Activated CD8-positive, alpha-beta memory T cell treated with anti-CD3 and anti-CD28 coated beads, Interleukin-2, amount 10 ng/mL, durations not matched to agents 7 days and 5 days (primary cell): ENCODE results near the gene CCDC18. TPM values are rescaled to one million over a fixed set of nuclear protein-coding genes. Genes with fewer than 3 reads are reported as not detected.

Experiments used
- ATAC-seq: fragments of 150-1000 bp; cut with Tn5 transposase; one replicate; pipeline ENCODE4 v1.10.0; 2021; ENCODE audit warnings: moderate library complexity
- CTCF ChIA-PET: fragments of 350-600 bp; sonication (Branson Sonifier 250); formaldehyde crosslinking; loops from one replicate; lab custom pipeline; 2021; ENCODE audit warnings: antibody characterized with exemption; lab: Charles Lee
- DNase-seq: peaks from one replicate; pipeline ENCODE4 v3.0.0-alpha.2; 2020
- H3K27ac Mint-ChIP-seq: one replicate; pipeline ENCODE4 v1.8.0; 2021; ENCODE audit warnings: mild to moderate bottlenecking, mixed read lengths
- H3K27me3 Mint-ChIP-seq: one replicate; pipeline ENCODE4 v1.8.0; 2021; ENCODE audit warnings: mixed read lengths
- H3K36me3 Mint-ChIP-seq: one replicate; pipeline ENCODE4 v1.8.0; 2021; ENCODE audit warnings: mild to moderate bottlenecking, mixed read lengths
- H3K4me1 Mint-ChIP-seq: one replicate; pipeline ENCODE4 v1.8.0; 2021; ENCODE audit warnings: mixed read lengths
- H3K4me3 Mint-ChIP-seq: one replicate; pipeline ENCODE4 v1.8.0; 2021; ENCODE audit warnings: mild to moderate bottlenecking, moderate library complexity, mixed read lengths
- H3K9me3 Mint-ChIP-seq: one replicate; pipeline ENCODE4 v1.8.0; 2022; ENCODE audit warnings: low read depth, mixed read lengths
- total RNA-seq, 2 experiments: library from RNA; stranded (reverse); gene quantifications; one replicate each; pipeline ENCODE4 v1.2.3, GENCODE V29; 2021

The CCDC18 gene, protein sequence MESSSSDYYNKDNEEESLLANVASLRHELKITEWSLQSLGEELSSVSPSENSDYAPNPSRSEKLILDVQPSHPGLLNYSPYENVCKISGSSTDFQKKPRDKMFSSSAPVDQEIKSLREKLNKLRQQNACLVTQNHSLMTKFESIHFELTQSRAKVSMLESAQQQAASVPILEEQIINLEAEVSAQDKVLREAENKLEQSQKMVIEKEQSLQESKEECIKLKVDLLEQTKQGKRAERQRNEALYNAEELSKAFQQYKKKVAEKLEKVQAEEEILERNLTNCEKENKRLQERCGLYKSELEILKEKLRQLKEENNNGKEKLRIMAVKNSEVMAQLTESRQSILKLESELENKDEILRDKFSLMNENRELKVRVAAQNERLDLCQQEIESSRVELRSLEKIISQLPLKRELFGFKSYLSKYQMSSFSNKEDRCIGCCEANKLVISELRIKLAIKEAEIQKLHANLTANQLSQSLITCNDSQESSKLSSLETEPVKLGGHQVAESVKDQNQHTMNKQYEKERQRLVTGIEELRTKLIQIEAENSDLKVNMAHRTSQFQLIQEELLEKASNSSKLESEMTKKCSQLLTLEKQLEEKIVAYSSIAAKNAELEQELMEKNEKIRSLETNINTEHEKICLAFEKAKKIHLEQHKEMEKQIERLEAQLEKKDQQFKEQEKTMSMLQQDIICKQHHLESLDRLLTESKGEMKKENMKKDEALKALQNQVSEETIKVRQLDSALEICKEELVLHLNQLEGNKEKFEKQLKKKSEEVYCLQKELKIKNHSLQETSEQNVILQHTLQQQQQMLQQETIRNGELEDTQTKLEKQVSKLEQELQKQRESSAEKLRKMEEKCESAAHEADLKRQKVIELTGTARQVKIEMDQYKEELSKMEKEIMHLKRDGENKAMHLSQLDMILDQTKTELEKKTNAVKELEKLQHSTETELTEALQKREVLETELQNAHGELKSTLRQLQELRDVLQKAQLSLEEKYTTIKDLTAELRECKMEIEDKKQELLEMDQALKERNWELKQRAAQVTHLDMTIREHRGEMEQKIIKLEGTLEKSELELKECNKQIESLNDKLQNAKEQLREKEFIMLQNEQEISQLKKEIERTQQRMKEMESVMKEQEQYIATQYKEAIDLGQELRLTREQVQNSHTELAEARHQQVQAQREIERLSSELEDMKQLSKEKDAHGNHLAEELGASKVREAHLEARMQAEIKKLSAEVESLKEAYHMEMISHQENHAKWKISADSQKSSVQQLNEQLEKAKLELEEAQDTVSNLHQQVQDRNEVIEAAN (N-terminal part only)
- total RNA-seq: 10 to 100 TPM; 30.5 to 37.7 TPM

DNA sequence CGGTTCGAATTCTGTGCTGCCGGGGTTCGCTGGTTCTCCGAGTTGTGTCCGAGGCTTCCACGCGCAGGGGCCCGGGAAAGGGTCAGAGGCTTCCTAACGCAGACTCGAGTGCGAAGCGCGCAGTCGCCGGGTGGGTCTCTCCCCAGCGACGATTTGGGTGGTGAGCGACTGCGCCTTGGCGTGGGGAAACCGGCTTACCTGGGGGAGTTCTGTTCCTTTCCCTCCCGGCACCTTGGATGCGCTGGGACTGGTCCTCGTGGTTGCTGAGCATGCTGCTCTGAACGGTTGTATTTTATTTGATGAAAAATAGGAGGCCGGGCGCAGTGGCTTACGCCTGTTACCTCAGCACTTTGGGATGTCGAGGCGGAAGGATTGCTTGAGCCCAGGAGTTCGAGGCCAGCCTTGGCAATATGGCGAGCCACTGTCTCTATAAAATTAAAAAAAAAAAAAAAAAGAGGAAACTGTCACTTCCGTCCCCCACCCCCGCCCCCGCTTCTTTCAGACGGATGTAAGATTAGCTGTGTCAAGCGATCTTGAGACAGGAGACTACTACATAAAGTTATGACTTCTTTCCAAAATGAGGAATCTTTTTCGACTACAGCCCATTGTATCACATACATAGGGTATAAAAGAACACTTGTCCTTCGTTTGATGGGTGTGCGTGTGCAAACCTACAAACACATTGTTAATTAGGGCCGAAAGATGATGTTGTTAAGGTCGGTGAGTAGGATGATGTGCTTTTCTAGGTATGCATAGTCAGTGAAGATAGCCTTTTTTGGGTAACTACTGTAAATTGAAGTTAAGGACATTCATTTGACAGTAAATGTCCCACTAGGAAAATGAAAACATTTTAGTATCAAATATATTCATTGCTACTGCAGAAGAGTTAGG is at the start of gene CCDC18:
Gene CCDC18, plus strand, starts transcription at position 2 of the 891 bp plus-strand sequence. CDS start 2,638 bp downstream, outside the sequence.
- peak within 1 kb of the TSS; percentile 93 for H3K4me3 Mint-ChIP-seq
- peaks cover 53% of the 10 kb centered on the region for H3K4me1 Mint-ChIP-seq
- no peaks in the 10 kb centered on the region for H3K27me3 Mint-ChIP-seq
- DNase-seq: peak; percentile 80
- peak within 1 kb of the TSS; percentile 98 for H3K27ac Mint-ChIP-seq
- H3K9me3 Mint-ChIP-seq: no peaks in the 10 kb centered on the region
- CTCF ChIA-PET: interaction anchor here (2.7 kb wide), 1 partner anchor 102 kb away, joined by 11 read pairs; the partner anchor contains the start of gene MTF2
- peaks cover 41% of the 10 kb centered on the region for H3K36me3 Mint-ChIP-seq
- ATAC-seq: peak; percentile 25

DNA sequence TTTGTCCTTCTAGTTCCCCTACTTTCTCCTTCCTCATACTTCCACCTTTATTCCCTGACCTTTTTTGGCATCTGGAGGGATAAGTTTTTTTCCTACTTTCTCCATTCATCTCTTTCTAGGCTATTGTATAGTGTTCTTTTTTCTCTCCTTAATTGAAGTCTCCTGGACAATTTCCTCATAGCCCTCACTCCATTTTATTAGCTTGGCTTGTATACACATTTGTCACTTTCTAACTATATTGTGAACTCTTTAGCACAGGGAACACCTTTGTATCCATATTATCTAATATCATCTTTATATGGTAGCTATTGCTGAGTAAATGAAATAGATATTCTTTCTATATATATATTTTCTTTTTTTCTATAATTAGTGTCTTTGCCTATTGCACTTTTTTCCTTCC is 47.9 kb upstream of the CCDC18 start:
- CTCF ChIA-PET: no interaction called here
- Mint-ChIP-seq H3K9me3 (no peaks in the 10 kb centered on the region), H3K4me3 (no peak overlapping the region), H3K36me3 (peaks cover 26% of the 10 kb centered on the region), H3K27ac (no peak overlapping the region), H3K27me3 (no peaks in the 10 kb centered on the region), H3K4me1 (no peaks in the 10 kb centered on the region)
- DNase-seq (no peak), ATAC-seq (no peak)

DNA sequence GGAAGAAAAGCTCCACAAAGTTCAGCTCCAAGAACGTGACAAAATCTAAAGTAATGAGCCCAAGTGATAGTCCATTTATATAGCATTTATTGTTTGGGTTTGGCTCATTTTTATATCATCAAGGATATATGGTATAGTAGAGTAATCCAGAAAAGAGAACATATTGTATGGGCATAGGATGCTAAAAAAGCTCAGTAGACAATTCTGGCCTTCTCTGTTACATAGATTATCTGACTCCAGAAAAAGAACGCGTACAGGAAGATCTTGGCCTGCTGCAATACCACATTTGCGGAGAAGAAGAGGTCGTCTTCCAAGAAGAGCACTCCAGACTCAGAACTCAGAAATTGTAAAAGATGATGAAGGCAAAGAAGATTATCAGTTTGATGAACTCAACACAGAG is 44.1 kb upstream of the CCDC18 start:
- DNase-seq: no peak
- no peak overlapping the region for H3K4me3 Mint-ChIP-seq
- no peak overlapping the region for H3K27ac Mint-ChIP-seq
- H3K36me3 Mint-ChIP-seq: peaks cover 30% of the 10 kb centered on the region
- H3K9me3 Mint-ChIP-seq: no peaks in the 10 kb centered on the region
- H3K27me3 Mint-ChIP-seq: no peaks in the 10 kb centered on the region
- no peaks in the 10 kb centered on the region for H3K4me1 Mint-ChIP-seq
- CTCF ChIA-PET: interaction anchor here (0.6 to 1.2 kb wide), 2 partner anchors 74 to 761 kb away, joined by 3 to 4 read pairs; no protein-coding TSS in a partner anchor
- no peak for ATAC-seq

DNA sequence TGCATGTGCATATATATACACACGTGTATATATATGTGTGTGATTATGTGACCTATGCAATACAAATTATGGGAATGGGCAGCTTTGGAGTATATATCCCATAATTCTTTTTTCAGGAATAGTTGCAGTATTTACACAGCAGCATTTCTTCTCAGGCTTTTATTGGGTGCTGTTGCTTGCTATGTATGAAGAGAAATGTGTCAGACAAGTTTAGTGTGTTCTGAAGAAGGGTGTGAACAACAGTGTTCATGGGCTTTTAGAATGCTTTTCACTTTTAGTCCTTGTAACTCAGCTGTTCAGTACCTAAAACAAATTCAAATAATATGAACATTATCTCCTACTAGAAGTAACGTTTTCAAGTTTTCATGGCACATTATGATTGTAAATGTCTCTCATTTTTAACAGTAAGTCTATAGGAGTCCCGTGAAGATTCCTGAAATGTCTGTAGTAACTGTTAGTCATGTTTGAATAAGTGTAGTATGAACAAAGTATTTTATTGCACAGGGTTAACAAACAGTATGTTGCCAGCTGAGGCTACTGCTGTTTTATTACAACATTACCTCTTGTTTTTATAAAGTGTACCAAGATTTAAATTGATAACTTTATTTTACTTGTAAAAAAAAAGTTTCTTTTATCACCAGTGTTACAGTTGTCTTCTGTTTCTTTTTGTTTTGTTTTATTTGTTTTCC is 42.8 kb upstream of the CCDC18 start:
- Mint-ChIP-seq H3K27me3 (no peaks in the 10 kb centered on the region), H3K9me3 (no peaks in the 10 kb centered on the region), H3K36me3 (peaks cover 34% of the 10 kb centered on the region), H3K4me1 (no peaks in the 10 kb centered on the region), H3K27ac (no peak overlapping the region), H3K4me3 (no peak overlapping the region)
- no peak for ATAC-seq
- CTCF ChIA-PET: no interaction called here
- no peak for DNase-seq

DNA sequence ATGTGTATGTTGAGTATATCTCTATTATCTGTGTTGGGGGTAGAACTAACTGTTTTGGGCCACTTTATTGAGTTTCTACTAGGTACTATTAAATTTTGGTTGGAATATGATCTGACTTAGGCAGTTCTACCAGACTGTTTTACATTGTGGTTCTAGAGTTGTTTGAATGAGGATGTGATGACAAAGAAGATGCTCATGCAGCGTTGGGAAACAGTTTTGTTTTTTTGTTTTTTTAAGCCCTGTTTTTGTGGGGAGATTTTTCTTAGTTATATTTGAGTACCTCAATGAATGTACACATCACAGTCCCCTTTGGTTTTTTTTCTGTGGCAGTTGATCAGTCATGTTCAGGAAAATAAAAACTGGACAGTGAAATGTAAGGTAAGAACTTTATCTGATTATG is 40.4 kb upstream of the CCDC18 start:
- Mint-ChIP-seq H3K27ac (no peak overlapping the region), H3K9me3 (no peaks in the 10 kb centered on the region), H3K27me3 (no peaks in the 10 kb centered on the region), H3K4me3 (no peak overlapping the region), H3K4me1 (peaks cover 3% of the 10 kb centered on the region), H3K36me3 (peaks cover 30% of the 10 kb centered on the region)
- CTCF ChIA-PET: no interaction called here
- DNase-seq (no peak), ATAC-seq (no peak)

DNA sequence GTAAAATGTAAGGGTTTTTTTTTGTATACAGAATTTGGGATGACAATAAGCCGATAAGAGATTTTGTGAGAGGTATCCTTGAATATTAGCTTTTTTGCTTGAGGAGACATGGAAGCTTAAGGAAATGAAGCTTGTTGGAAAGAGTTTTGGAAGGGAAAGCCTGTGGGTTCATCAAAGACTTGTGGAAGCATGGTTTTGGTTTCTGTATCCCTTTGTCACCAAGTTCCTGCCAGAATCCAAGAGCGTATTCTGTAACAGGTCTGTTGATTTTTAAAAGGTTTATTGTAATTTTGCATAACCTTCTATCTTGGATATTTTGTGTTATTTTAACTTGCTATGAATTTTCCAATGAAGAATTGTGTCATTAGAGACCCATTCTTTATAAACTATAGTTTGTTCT is 38.4 kb upstream of the CCDC18 start:
- Mint-ChIP-seq H3K4me1 (peaks cover 3% of the 10 kb centered on the region), H3K27me3 (no peaks in the 10 kb centered on the region), H3K4me3 (no peak overlapping the region), H3K36me3 (peaks cover 21% of the 10 kb centered on the region), H3K9me3 (no peaks in the 10 kb centered on the region), H3K27ac (no peak overlapping the region)
- DNase-seq (no peak), ATAC-seq (no peak)
- CTCF ChIA-PET: no interaction called here

DNA sequence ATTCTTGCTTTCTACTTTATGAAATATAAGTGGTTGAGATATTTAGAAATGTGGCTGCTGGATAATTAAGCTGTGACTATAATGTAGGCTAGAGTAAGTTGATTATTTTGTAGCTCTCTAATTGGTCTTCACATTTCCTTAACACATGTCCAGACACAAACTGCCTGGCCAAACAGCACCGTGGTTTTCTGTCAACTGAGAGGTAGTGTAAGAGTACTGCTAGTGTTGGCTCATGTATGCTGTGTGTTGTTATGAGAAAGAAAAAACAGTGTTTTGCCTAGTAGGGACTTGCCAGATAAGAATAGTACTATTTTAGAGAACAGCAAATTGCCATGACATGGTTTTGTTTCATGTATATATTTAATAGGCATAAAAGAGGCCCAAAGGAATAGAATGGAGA is 37.4 kb upstream of the CCDC18 start:
- DNase-seq (no peak), ATAC-seq (no peak)
- H3K4me1 Mint-ChIP-seq: peaks cover 3% of the 10 kb centered on the region
- H3K27ac Mint-ChIP-seq: no peak overlapping the region
- no peak overlapping the region for H3K4me3 Mint-ChIP-seq
- CTCF ChIA-PET: no interaction called here
- no peaks in the 10 kb centered on the region for H3K27me3 Mint-ChIP-seq
- no peaks in the 10 kb centered on the region for H3K9me3 Mint-ChIP-seq
- H3K36me3 Mint-ChIP-seq: peaks cover 21% of the 10 kb centered on the region

DNA sequence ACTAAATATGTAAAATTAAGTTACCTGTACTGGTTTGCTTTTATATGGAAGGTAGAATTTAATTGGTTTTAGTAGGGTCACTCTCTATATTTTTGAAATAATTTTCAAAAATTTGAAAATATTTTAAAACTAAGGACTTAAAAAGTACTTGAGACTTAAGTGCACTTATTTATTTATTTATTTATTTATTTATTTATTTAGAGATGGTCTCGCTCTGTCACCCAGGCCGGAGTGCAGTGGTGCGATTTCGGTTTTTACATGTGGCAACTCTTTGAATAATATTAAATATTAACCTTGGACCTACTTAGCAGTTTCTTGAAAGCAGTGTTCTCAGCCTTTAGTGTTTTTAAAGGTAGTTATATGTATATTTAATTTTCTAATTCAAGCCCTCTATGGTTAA is 36.8 kb upstream of the CCDC18 start:
- DNase-seq: no peak
- Mint-ChIP-seq H3K36me3 (peaks cover 22% of the 10 kb centered on the region), H3K4me3 (no peak overlapping the region), H3K9me3 (no peaks in the 10 kb centered on the region), H3K27ac (no peak overlapping the region), H3K4me1 (peaks cover 3% of the 10 kb centered on the region), H3K27me3 (no peaks in the 10 kb centered on the region)
- no peak for ATAC-seq
- CTCF ChIA-PET: interaction anchor here (0.8 kb wide), 1 partner anchor 161 kb away, joined by 3 read pairs; no protein-coding TSS in a partner anchor

DNA sequence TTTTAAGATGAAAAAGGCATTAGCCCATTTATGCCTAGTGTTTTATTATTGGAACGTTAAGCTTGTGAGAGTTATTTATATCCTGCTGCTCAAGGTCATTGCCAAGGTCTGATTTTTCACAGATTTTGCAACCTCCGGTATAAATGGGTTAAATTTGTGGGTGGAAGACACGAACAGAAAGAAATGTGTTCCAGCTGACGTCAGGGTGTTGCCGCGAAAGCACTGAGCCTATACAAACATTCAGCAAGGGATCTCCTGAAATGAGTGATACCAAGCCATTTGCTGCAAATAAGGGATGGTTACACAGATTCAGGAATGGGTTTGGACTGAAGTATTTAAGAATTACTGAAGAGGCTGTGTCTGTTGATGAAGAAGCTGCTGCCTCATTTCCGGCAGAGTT is 32.5 kb upstream of the CCDC18 start:
- Mint-ChIP-seq H3K27ac (no peak overlapping the region), H3K4me3 (no peak overlapping the region), H3K27me3 (no peaks in the 10 kb centered on the region), H3K9me3 (no peaks in the 10 kb centered on the region), H3K4me1 (peaks cover 10% of the 10 kb centered on the region), H3K36me3 (peaks cover 41% of the 10 kb centered on the region)
- DNase-seq: no peak
- CTCF ChIA-PET: no interaction called here
- no peak for ATAC-seq

DNA sequence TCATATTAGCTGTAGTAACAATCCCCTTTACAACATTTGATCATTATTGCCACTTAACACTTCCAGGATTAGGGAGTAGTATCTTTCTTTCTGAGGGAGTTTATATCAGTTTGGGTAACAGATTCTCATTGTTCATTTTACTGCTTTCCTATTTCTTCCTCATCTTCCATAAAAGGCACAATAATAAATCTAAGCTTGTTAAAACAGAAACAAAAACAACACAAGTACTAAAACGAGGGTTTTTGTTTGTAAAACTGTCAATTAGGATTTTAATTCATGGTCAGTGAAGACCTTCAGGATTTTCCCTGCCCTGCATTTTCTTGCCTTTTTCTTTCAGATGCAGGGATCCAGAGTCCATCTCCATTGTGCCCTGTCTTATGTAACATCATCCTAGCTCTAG is 29.8 kb upstream of the CCDC18 start:
- Mint-ChIP-seq H3K36me3 (peaks cover 42% of the 10 kb centered on the region), H3K4me1 (peaks cover 19% of the 10 kb centered on the region), H3K27me3 (no peaks in the 10 kb centered on the region), H3K4me3 (no peak overlapping the region), H3K27ac (no peak overlapping the region), H3K9me3 (no peaks in the 10 kb centered on the region)
- DNase-seq (no peak), ATAC-seq (no peak)
- CTCF ChIA-PET: interaction anchor here (2.0 kb wide), 1 partner anchor 8 kb away, joined by 6 read pairs; no protein-coding TSS in a partner anchor

DNA sequence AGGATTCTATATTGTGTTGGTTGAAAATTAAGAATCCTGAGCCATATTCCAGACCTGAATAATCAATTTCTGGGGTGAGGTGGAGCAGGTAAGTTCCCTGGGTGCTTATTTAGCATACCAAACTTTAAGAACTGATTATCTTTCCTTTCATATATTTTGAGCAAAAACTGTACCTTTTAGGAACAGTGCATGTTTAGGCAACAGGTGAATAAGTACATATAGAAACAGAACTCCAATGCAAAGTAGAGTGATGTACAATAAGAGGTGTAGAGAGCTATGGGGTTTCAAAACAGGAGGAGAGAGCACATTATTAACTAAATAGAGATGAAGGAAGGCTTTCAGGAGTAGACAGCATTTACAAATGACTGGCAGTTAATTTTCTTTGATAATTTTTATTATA is 29.1 kb upstream of the CCDC18 start:
- CTCF ChIA-PET: interaction anchor here (2.0 to 2.1 kb wide), 2 partner anchors 8 to 13 kb away, joined by 5 to 6 read pairs; no protein-coding TSS in a partner anchor
- Mint-ChIP-seq H3K36me3 (peaks cover 45% of the 10 kb centered on the region), H3K9me3 (no peaks in the 10 kb centered on the region), H3K4me1 (peaks cover 22% of the 10 kb centered on the region), H3K27me3 (no peaks in the 10 kb centered on the region), H3K27ac (no peak overlapping the region), H3K4me3 (no peak overlapping the region)
- ATAC-seq (no peak), DNase-seq (no peak)

DNA sequence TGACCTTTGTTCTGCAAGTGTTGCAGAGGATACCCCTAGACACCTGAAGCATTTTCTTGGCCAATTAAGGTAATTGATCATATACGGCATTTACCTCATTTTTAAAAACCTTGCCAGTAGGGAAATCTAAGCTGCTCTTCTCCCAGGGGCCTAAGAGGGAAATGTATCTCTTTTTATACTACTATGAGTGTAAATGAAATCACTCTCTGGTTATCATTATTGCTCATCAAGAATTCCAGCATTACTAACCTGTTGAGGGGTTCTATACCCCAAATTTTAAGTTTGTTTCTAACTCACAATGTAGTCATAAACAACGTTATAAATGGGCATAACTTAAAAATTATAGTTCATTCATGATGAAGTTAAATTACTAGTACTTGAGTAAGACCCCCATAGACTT is 27.7 kb upstream of the CCDC18 start:
- Mint-ChIP-seq H3K4me1 (peaks cover 22% of the 10 kb centered on the region), H3K36me3 (peaks cover 44% of the 10 kb centered on the region), H3K4me3 (no peak overlapping the region), H3K27ac (no peak overlapping the region), H3K9me3 (no peaks in the 10 kb centered on the region), H3K27me3 (no peaks in the 10 kb centered on the region)
- ATAC-seq (no peak), DNase-seq (no peak)
- CTCF ChIA-PET: interaction anchor here (1.0 to 2.1 kb wide), 2 partner anchors 12 to 22 kb away, joined by 3 to 5 read pairs; no protein-coding TSS in a partner anchor
